Cerebellar cortex (tissue), 1 donor: ENCODE results near the gene JAKMIP1.

Experiments
- DNase-seq: peaks from one replicate; pipeline ENCODE4 v3.0.0-alpha.2; 2015; ENCODE audit warnings: low spot score

The JAKMIP1 gene

GRCh38 chr4:6042293-6043063 is 157.9 kb downstream of the JAKMIP1 start:
- DNase-seq: no peak

DNA sequence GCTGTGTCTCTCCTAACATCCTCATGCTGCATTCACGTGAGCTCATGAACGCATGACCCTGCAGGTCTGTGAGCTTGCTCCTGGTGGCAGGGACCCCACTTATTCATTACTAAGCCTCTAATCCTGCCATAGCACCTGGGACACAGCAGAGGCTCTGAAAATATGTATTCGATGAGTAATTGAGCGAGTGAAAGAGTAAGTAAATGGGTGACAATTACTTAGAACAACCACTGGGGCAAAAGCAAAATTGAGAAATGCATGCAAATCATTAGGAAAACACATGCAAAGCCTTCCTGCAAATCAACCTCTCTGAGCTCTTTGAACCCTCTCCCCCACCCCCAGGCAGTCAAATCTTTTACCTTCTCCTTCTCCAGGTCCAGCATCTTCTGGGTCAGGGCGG is 158.5 kb downstream of the JAKMIP1 start:
- DNase-seq: no peak

- DNase-seq: no peak
Observed at GRCh38 chr4:6038711-6039110, 161.6 kb downstream of the JAKMIP1 start.

GRCh38 chr4:6035786-6036185 is 164.6 kb downstream of the JAKMIP1 start:
- no peak for DNase-seq

DNA sequence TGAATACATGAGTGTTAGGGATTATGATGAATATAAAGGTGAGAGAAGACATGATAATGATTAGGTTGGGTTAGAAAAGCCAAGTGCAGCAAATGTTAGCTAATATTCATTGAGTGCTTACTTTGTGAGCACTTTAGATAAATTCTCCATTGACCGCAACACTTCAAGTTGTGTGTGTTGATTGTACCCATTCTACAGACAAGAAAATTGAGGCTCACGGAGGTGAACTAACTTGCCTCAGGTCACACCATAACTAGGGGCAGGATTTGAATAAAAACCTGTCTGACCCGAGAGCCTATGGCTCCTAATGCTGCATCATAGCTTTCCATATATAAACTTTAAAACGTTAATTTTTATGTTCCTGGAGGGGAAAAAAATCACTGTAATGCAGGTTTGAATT is 167.0 kb downstream of the JAKMIP1 start:
- no peak for DNase-seq

DNA sequence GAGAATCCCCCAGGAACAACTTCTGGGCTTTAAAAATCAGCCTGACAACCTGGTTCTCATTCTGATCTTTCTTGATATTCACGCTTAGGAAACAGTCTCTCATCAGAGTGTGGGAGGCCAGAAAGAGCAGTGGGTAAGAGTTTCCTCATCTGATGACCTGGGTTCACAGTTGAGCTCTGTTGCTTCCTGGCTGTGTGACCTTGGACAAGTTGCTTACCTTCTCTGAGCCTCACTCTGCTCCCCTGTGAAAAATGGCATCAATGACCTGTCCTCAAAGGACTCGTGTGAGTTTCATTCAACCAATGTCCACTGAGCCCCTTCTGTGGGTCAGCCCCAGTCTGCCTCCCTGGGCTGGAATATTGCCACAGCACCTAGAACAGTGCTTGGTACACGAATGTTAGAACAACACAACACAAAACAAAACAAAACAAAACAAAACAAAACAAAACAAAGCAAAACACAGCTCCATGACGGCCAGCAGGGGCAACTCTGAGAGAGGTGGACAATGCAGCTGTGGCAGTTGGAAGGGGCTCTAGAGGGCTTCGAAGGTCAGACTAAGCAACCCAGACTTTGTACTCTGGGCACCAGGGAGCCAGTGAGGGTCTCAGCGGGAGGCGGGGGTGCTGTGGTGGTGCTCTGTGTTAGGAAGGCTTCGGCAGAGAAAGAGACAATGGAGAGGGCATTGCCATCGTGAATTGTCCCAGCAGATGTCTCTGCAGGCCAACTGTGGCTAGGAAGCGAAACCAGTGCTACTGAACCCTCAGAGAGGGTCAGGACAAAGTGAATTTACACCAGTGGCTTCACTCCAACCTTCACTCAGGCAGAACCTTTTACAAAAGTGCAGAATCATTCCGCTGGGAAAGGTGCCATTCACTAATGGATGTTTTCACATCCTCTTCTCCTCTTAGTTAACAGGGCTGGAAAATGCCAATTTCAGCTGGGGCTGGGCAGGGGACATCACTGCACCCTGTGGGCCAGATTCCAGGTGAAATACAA is 167.8 kb downstream of the JAKMIP1 start:
- DNase-seq: peak; percentile 22

DNA sequence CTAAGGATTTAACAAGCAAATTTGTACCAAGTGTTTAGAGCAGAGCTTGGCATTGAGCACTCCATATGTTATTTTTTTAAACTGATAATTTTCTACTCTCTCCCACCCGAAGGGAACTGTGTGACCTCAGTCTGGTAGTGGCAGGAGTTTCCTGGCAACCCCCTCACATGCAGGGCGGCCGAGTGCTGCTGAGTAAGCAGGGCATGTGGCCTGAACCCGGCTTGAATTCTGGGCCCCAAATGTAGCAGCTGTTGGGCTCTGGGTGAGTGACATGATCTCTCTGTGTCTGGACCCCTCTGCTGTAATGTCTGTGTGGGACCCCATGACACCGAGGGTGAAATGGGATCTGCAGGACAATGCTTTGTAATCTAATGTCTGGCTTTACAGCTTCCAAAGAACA is 168.5 kb downstream of the JAKMIP1 start:
- DNase-seq: no peak

DNA sequence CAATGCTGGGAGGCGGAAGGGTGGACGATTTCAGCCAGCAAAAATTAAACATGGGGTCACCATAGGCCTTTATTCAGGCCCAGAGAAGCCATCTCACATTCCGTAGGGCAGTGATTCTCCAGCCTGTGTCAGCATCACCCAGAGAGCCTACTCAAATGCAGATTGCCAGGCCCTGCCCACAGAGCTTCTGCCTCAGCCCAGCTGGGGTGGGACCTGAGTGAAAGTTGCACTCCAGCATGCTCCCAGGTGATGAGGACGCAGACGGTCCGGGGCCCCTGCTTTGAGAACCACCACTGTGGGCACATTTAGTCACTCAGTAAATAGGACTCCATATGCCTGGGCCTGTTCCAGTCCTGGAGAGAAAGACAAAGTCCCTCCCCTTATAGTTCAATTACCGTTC is 169.7 kb downstream of the JAKMIP1 start:
- DNase-seq: no peak

GRCh38 chr4:6029254-6029653 is 171.1 kb downstream of the JAKMIP1 start:
- DNase-seq: no peak

- no peak for DNase-seq
Observed at GRCh38 chr4:6028168-6028567, 172.2 kb downstream of the JAKMIP1 start.

DNA sequence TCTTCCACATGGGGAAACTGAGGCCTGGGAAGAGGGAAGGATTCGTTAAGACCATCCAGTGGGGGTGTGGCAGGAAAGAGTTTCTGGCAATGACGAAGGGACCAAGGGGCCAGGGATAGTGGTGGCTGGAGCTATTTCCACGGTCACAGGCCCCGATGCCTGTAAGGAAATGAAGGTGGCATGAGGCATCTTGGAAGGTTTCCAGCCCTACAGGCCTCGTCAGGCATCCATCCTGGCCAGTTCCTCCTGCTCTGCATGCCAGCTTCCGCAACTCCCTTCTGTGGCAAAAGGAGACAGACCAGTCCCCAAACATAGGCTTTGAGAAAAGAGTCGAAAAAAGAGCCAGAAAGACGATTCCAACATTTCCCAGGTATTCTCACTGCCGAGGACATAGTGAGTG is 173.0 kb downstream of the JAKMIP1 start:
- DNase-seq: peak; percentile 87

DNA sequence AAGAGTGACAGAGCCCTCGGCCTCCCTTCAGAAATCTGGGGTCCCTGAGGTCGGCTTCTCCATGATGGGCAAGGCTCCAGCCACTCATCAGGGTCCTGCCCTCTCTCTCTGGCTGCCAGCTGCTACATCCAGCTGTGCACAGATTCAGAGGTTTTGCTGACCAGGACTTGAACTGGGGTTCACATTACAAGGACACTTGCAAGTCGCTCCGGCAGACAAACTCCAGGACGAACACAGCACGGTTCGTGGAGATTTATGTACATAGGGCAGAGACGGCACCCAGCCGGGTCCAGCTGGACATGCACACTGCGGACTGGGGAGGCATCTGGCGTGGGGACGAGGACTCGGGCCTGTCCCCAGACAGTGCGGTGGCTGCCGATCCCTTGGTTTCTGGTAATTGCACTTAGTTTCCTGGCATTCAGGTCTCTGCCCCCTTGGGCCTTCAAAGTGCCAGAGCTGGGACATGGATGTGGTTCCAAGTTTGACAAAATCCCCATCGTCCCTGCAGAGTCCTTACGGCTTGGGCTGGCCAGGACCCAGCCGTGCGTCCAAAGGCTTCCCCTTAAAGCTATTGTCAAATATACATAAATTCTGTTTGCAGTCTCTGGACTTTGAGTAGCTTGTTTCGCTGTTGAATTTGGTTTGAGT is 175.9 kb downstream of the JAKMIP1 start:
- peak; percentile 25 for DNase-seq

DNA sequence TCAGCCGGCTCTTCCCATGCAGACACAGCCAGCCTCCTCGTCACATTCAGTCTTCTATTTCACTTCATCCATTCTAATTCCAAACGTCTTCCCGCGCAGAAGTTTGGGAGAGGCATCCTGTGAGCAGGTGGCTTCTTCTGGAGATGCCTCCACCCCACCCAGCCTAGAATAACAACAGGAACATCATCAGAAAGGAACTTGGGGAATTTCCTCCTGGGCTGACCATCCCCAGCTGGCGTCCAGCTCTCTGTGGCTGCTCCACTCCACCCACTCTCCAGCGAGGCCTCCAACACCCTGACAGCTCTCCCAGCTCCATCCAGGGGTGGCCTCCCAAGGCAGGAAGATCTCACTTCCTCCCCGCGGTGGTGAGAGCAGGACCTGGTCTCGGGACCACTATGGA is 176.6 kb downstream of the JAKMIP1 start:
- no peak for DNase-seq

DNA sequence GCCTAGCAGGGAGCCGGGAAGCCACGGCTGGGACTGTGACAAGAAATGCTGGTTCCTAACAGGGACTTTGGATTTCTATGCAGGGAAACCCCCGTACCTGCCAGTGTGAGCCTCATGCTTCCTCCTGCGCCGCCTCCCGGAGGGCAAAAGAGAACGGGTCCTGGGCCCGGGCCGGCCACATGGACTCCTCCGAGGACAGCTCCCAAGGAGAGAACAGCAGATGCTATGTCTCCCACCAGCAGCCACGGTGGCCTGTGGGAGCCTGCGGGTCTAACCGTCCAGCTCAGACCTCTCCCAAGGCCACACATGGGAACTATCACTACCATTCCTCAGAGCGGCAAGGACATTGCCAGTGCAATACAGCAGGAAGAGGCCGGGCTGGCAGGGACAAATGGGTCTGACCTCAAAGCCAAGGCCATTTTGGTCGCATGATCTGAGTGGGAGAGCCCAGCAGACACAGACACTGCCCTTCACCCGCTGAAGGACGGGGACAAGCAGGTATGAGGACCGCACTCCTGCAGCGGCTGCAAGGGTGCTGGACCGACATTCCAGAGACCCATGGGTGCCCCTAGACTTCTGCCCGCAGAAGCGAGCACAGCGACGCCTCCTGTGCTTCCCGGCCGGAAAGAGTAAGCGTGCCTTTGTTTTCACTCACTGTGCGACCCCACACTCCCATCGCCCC is 177.6 kb downstream of the JAKMIP1 start:
- no peak for DNase-seq

- DNase-seq: no peak
Observed at GRCh38 chr4:6021831-6022606, 178.3 kb downstream of the JAKMIP1 start.

GRCh38 chr4:6020613-6021012 is 179.7 kb downstream of the JAKMIP1 start:
- DNase-seq: no peak

GRCh38 chr4:6019316-6020263 is 180.8 kb downstream of the JAKMIP1 start:
- DNase-seq: peak; percentile 83

- DNase-seq: no peak
Observed at GRCh38 chr4:6018331-6018730, 182.0 kb downstream of the JAKMIP1 start, which contains the start of gene C4orf50. Gene C4orf50, minus strand, starts transcription at chr4:6018431.

DNA sequence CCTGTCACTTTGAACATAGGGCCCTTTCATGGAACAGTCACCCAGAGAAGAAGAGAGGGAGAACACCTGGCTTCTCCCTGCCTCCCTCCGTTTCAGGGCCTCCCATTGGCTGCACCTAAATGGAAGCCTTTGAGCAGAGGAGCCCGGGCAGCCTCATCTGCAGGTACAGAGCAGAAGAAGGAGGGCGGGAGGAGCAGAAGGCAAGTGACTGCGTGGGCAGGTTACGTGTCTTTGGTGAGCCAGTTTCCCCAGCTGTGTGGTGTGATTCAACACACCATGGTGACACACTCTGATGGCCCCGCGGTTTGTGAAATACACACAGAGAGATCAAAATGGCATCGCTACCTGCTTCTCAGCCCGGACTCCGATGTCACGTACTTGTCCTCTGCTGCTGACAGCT is 182.5 kb downstream of the JAKMIP1 start:
- DNase-seq: no peak

GRCh38 chr4:6017030-6017429 is 183.3 kb downstream of the JAKMIP1 start:
- no peak for DNase-seq
